SKM-1 treated with dmso at 0.1 percent for 144 hours (cell line): ENCODE data around the gene PRDX6.
"Not testable (repeated sequence)": the region's sequence is repeated elsewhere in the genome, so short reads cannot be mapped to it uniquely, and the experiment has no call there.

Experiments used
- DNase-seq: peaks from one replicate; lab custom pipeline; 2025; ENCODE audit not compliant: unreplicated experiment; lab: John Stamatoyannopoulos, UW

PRDX6 gene

GRCh38 chr1:173495609-173496267 is 18.6 kb downstream of the PRDX6 start:
- no peak for DNase-seq

- DNase-seq = no peak
Measured at GRCh38 chr1:173496757-173497320, 19.7 kb downstream of the PRDX6 start.

- no peak for DNase-seq
Measured at GRCh38 chr1:173499729-173500128, 22.6 kb downstream of the PRDX6 start.

- no peak for DNase-seq
Measured at GRCh38 chr1:173502104-173502503, 25.0 kb downstream of the PRDX6 start.

GRCh38 chr1:173503391-173503790 is 26.3 kb downstream of the PRDX6 start:
- DNase-seq = no peak

- no peak for DNase-seq
Measured at GRCh38 chr1:173504268-173504667, 27.1 kb downstream of the PRDX6 start.

GRCh38 chr1:173505391-173505790 is 28.3 kb downstream of the PRDX6 start:
- DNase-seq = no peak

- no peak for DNase-seq
Measured at GRCh38 chr1:173506437-173506836, 29.3 kb downstream of the PRDX6 start.

GRCh38 chr1:173507205-173507846 is 30.2 kb downstream of the PRDX6 start:
- no peak for DNase-seq

GRCh38 chr1:173507847-173508209 is 30.7 kb downstream of the PRDX6 start:
- no peak for DNase-seq

- no peak for DNase-seq
Measured at GRCh38 chr1:173508541-173508940, 31.4 kb downstream of the PRDX6 start.

- no peak for DNase-seq
Measured at GRCh38 chr1:173509797-173510196, 32.7 kb downstream of the PRDX6 start.

GRCh38 chr1:173514503-173514902 is 37.4 kb downstream of the PRDX6 start:
- not testable (repeated sequence) for DNase-seq

- DNase-seq = no peak
Measured at GRCh38 chr1:173520799-173521198, 43.7 kb downstream of the PRDX6 start.

GRCh38 chr1:173523329-173523728 is 46.2 kb downstream of the PRDX6 start:
- no peak for DNase-seq

GRCh38 chr1:173525926-173526325 is 48.8 kb downstream of the PRDX6 start:
- no peak for DNase-seq

- no peak for DNase-seq
Measured at GRCh38 chr1:173527151-173527826, 50.2 kb downstream of the PRDX6 start.

- DNase-seq = no peak
Measured at GRCh38 chr1:173529106-173529505, 52.0 kb downstream of the PRDX6 start.

GRCh38 chr1:173530795-173531693 is 53.9 kb downstream of the PRDX6 start:
- no peak for DNase-seq

GRCh38 chr1:173532237-173532636 is 55.1 kb downstream of the PRDX6 start:
- DNase-seq = no peak

- no peak for DNase-seq
Measured at GRCh38 chr1:173536223-173536622, 59.1 kb downstream of the PRDX6 start.
